Left forelimb (tissue), 1 donor: ENCODE results near the gene PAX7.

Source experiments
- DNase-seq: peaks from one replicate; pipeline ENCODE4 v3.0.0-alpha.2; 2018; ENCODE audit warnings: low spot score

The PAX7 gene

DNA sequence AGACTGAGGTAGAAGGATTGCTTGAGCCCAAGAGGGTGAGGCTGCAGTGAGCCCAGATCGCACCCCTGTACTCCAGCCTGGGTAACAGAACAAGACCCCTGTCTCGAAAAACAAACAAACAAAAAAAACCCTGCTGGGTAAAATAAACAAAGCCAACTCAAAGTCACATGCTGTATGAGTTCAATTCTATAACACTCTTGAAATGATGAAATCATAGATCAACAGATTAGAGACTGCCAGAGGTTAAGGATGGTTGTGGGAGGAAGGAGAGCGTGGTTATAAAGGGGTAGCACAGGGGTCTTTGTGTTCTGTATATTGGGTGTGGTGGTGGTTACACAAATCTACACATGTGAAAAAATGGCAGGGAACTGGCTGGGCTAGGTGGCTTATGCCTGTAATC is 166.3 kb downstream of the PAX7 start:
- no peak for DNase-seq
